GM20000 (cell line): ENCODE data around the gene EML6.

Source experiments
- DNase-seq: peaks from one replicate; pipeline ENCODE4 v3.0.0; 2012; ENCODE audit warnings: low spot score
- TF ChIP-seq, protein P1 (sequence below): IDR thresholded peaks from 2 replicates; pipeline ENCODE4 v1.5.1; 2012; ENCODE audit warnings: mild to moderate bottlenecking, control low read depth; ENCODE audit errors: extremely low read depth, missing control alignments

The EML6 gene

DNA sequence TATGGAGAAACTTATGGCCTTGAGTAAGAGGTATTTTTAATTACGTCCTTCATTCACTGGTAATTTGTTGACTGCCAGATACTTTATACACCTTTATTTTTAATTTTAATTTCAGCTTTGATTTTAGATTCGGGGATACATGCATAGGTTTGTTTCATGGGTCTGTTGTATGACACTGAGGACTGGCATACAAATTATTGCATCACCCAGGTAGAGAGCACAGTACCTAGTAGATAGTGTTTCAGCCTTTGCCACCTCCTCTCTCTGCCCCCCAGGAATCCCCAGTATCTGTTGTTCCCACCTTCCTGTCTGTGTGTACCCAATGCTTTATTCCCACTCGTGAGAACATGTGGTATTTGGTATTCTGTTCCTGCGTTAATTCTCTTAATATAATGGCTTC lies 188.8 kb downstream of the EML6 start:
- DNase-seq: no peak
- TF ChIP-seq, protein P1, sequence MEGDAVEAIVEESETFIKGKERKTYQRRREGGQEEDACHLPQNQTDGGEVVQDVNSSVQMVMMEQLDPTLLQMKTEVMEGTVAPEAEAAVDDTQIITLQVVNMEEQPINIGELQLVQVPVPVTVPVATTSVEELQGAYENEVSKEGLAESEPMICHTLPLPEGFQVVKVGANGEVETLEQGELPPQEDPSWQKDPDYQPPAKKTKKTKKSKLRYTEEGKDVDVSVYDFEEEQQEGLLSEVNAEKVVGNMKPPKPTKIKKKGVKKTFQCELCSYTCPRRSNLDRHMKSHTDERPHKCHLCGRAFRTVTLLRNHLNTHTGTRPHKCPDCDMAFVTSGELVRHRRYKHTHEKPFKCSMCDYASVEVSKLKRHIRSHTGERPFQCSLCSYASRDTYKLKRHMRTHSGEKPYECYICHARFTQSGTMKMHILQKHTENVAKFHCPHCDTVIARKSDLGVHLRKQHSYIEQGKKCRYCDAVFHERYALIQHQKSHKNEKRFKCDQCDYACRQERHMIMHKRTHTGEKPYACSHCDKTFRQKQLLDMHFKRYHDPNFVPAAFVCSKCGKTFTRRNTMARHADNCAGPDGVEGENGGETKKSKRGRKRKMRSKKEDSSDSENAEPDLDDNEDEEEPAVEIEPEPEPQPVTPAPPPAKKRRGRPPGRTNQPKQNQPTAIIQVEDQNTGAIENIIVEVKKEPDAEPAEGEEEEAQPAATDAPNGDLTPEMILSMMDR: no peak

DNA sequence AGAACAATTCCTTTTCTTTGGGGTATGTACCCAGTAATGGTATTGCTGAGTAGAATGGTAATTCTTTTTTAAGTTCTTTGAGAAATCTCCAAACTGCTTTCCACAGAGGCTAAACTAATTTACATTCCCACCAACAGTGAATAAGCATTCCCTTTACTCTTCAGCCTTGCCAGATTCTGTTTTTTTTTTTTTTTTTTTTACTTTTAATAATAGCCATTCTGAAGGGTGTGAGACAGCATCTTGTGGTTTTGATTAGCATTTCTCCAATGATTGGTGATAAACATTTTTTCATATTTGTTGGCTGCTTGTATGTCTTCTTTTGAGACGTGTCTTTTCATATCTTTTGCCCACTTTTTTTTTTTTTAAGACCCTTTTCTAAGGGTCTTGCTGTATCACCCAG lies 189.4 kb downstream of the EML6 start:
- TF ChIP-seq, protein P1: no peak
- no peak for DNase-seq

DNA sequence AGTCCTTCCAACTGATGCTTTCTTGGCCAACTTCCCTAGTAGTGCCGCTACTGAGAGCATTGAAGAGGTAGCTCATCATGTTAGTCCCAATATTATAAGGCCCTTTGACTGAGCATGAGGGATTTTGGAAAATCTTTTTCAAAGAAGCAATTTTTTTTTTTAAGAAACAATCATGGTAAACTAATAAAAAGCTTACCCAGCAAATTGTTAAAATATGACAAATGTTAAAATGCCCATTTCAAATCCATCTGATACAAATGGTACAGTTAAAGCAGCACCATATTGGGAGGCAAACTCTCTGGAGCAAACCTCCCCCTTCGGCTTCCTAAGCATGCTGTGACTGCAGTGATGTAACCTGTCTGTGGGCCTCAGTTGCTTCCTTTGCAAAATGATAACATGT lies 191.2 kb downstream of the EML6 start:
- TF ChIP-seq, protein P1: no peak
- DNase-seq: no peak

DNA sequence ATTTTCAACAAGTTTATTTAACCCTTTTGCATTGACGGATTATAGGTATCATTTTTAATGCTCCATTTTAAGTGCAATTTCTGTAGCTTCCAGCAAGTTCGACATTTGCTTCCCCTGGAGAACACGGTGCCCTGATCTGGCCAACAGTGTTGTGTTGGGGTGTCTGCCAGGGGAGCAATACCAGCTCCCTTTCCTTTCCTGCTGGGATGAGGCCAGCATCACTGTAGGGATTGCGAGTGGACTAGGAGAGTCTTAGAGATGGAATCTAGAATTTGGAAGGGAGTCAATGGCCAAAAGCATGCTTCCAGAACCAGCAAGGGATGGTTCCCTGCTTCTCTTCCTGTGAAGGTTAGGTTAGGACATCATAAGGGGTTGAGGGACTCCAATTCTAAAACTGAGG lies 191.6 kb downstream of the EML6 start:
- DNase-seq: no peak
- TF ChIP-seq, protein P1: no peak

DNA sequence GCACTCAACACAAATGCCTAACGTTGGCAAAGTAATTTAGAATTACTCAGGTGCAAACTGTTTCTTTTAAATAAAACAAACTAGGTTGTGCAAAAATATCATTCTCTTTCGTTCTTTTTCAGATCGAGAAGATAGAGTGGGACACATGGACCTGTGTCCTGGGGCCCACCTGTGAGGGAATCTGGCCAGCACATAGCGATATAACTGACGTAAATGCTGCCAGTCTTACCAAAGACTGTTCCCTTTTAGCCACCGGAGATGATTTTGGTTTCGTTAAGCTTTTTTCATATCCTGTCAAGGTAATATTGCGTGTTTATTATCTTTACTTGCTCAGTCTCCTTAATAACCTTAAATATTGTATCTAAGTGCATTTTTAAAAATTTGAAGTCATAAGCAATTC lies 193.2 kb downstream of the EML6 start:
- TF ChIP-seq, protein P1: no peak
- no peak for DNase-seq

DNA sequence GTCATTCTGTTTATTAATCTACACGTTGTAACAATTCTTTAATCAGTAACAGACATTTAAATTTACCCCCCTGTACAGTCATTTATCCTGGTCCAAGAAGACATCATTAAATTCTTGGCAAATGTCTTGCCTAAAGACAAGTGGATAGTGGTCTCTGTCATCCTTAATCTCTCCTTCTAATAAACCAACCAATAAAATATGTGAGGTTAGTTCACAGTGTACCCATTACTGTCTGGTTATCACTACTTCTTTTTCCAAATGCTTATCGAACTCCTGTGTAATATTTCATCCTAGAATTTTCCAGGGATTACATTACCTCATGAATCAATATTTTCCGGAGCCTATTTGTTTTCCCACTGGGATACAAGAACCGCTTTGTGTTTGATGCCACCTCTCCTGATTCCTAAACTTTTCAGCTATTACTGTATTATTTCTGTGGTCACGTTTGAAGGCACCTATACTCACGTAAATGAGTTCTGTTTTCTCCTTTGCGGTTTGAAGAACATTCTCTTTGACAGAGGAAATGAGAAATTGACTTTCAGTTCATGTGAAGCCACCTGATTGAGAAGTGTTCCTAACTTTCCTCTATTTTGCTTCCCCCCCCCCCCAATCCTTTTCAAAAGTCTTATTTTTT lies 195.3 kb downstream of the EML6 start:
- TF ChIP-seq, protein P1: no peak
- no peak for DNase-seq

DNA sequence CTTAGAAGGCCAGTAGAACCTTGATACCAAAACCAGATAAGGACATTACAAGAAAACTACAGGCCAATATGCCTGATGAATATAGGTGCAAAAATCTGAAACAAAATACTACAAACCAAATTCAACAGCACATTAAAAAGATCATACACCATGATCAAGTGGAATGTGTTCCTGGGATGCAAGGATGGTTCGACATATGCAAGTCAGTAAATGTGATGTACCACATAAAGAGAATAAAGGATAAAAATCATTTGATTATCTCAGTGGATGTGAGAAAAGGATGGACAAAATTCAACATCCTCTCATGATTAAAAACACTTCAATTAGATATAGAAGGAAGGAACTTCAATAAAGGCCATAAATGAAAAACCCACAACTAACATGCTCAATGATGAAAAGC lies 197.2 kb downstream of the EML6 start:
- no peak for DNase-seq
- TF ChIP-seq, protein P1: no peak
